Sigmoid colon (tissue), 7 donors: ENCODE measurements around the gene ARSG. TPM values are rescaled to one million over a fixed set of nuclear protein-coding genes. Genes with fewer than 3 reads are reported as not detected.

Experiments
- DNase-seq: peaks from one replicate; pipeline ENCODE4 v3.0.0-alpha.2; 2019
- H3K27ac ChIP-seq, 4 donors: fragments of 200-600 bp; sonication (generic); one replicate each; pipeline ENCODE4 v1.5.1; 2016 to 2019; ENCODE audit warnings: mild to moderate bottlenecking in 1 of 4
- H3K27me3 ChIP-seq, 3 donors: fragments of 200-600 bp; sonication (generic); one replicate each; pipeline ENCODE4 v1.5.1; 2019; ENCODE audit warnings: mild to moderate bottlenecking in 1 of 3
- H3K36me3 ChIP-seq, 4 donors: fragments of 200-600 bp; sonication (generic); one replicate each; pipeline ENCODE4 v1.5.1; 2016 to 2019
- H3K4me1 ChIP-seq, 4 donors: fragments of 200-600 bp; sonication (generic); one replicate each; pipeline ENCODE4 v1.5.1; 2017 to 2019
- H3K4me3 ChIP-seq, 4 donors: fragments of 200-600 bp; sonication (generic); one replicate each; pipeline ENCODE4 v1.5.1; 2017 to 2019; ENCODE audit warnings: mild to moderate bottlenecking in 2 of 4, moderate library complexity in 1 of 4
- H3K9me3 ChIP-seq, 4 donors: fragments of 200-600 bp in 3 of 4; sonication (generic) in 3 of 4; one replicate each; pipeline versions ENCODE4 v1.5.1 to v1.6.1; 2013 to 2019
- CTCF ChIP-seq, 4 experiments: fragments of 450-650 bp in 3 of 4; fragments of 200-600 bp in 1 of 4; IDR thresholded peaks; one replicate each; pipeline ENCODE4 v1.5.1; 2016 to 2019; ENCODE audit warnings: antibody characterized with exemption in 4 of 4, mild to moderate bottlenecking in 3 of 4, moderate library complexity in 2 of 4
- EP300 ChIP-seq, 4 donors: sonication (generic); formaldehyde crosslinking; IDR thresholded peaks; one replicate each; pipeline ENCODE4 v1.6.1; 2017; ENCODE audit warnings: antibody characterized with exemption in 4 of 4
- POLR2A ChIP-seq, 2 donors: fragments of 450-650 bp; IDR thresholded peaks; one replicate each; pipeline ENCODE4 v1.6.1; 2016; ENCODE audit warnings: antibody characterized with exemption in 2 of 2, mild to moderate bottlenecking in 2 of 2, moderate library complexity in 2 of 2
- POLR2AphosphoS5 ChIP-seq, 4 donors: sonication (generic); formaldehyde crosslinking; IDR thresholded peaks; one replicate each; pipeline ENCODE4 v1.6.1; 2017; ENCODE audit warnings: antibody characterized with exemption in 4 of 4
- WGBS, 2 donors: extraction: QIAGEN DNeasy Blood & Tissue Kit; methylation state at CpG; one replicate each; pipeline ENCODE4 v1.1.7; 2013; 5-methylcytosine and 5-hydroxymethylcytosine counted together
- intact Hi-C: fragments of 100-400 bp; cut with DNase I; formaldehyde crosslinking; loops from one replicate; pipeline ENCODE4 v1.15.1; 2023
- polyA plus RNA-seq, 3 donors: library from polyadenylated mRNA; stranded (reverse); fragments of 200-250 nt; gene quantifications; one replicate each; pipeline ENCODE4 v1.2.3, GENCODE V29; 2013
- total RNA-seq, 4 donors: library from RNA; depleted of rRNA; stranded (reverse); fragments of >200 nt; gene quantifications; one replicate each; pipeline ENCODE4 v1.1.0, GENCODE V29; 2016
- donor health status: healthy with polysubstance abuse.
- donor health status: Bipolar disorder and iron deficiency.
- donor health status: healthy.

The ARSG gene
- total and polyA plus RNA-seq, 7 donors = under 0.01 to 3.0 (median 1.8) TPM

- Histone ChIP-seq H3K4me1 (peaks cover 0 to 4% (median 2%) of the 10 kb centered on the region in 4 donors), H3K27ac (no peak overlapping the region)
- 65 to 79% methylated on average over 8 of the region's 8 CpGs for WGBS, 2 donors
Measured at GRCh38 chr17:68450391-68450790, 159.1 kb downstream of the ARSG start.

GRCh38 chr17:68450801-68451200 lies 159.5 kb downstream of the ARSG start:
- DNase-seq = no peak
- Histone ChIP-seq H3K4me3 (no peak overlapping the region), H3K27ac (no peak overlapping the region), H3K36me3 (peaks cover 9 to 70% (median 36%) of the 10 kb centered on the region in 4 donors), H3K9me3 (no peaks in the 10 kb centered on the region), H3K4me1 (peaks cover 0 to 8% (median 6%) of the 10 kb centered on the region in 4 donors), H3K27me3 (no peaks in the 10 kb centered on the region)
- intact Hi-C loops = no loop called here
- WGBS, 2 donors = 94 to 95% methylated on average over 14 of the region's 14 CpGs
- TF ChIP-seq EP300 (IDR thresholded peaks at IDR 0.05) (no peak), CTCF (IDR thresholded peaks at IDR 0.05) (no peak), POLR2A (IDR thresholded peaks at IDR 0.05) (no peak), POLR2AphosphoS5 (IDR thresholded peaks at IDR 0.05) (no peak)

More at GRCh38 chr17:68450391-68450790, 159.1 kb downstream of the ARSG start:
- Histone ChIP-seq H3K27me3 (no peaks in the 10 kb centered on the region), H3K4me3 (no peak overlapping the region), H3K9me3 (no peaks in the 10 kb centered on the region), H3K36me3 (peaks cover 9 to 74% (median 36%) of the 10 kb centered on the region in 4 donors)
- intact Hi-C loops = no loop called here
- no peak for TF ChIP-seq CTCF (IDR thresholded peaks at IDR 0.05)
- no peak for TF ChIP-seq EP300 (IDR thresholded peaks at IDR 0.05)
- TF ChIP-seq POLR2A (IDR thresholded peaks at IDR 0.05) = no peak
- TF ChIP-seq POLR2AphosphoS5 (IDR thresholded peaks at IDR 0.05) = no peak
- DNase-seq = no peak

GRCh38 chr17:68451670-68452354 lies 160.5 kb downstream of the ARSG start:
- Histone ChIP-seq H3K4me1 (peaks cover 0 to 16% (median 14%) of the 10 kb centered on the region in 4 donors), H3K36me3 (peaks cover 9 to 59% (median 34%) of the 10 kb centered on the region in 4 donors), H3K9me3 (no peaks in the 10 kb centered on the region), H3K4me3 (no peak overlapping the region), H3K27ac (no peak overlapping the region), H3K27me3 (no peaks in the 10 kb centered on the region)
- intact Hi-C loops = no loop called here
- WGBS, 2 donors = 23 to 65% methylated on average over 5 of the region's 5 CpGs
- TF ChIP-seq POLR2A (IDR thresholded peaks at IDR 0.05) (no peak), EP300 (IDR thresholded peaks at IDR 0.05) (no peak), POLR2AphosphoS5 (IDR thresholded peaks at IDR 0.05) (no peak), CTCF (IDR thresholded peaks at IDR 0.05) (no peak)
- DNase-seq = no peak

GRCh38 chr17:68452724-68453290 lies 161.5 kb downstream of the ARSG start:
- 68 to 79% methylated on average over 6 of the region's 6 CpGs for WGBS, 2 donors
- intact Hi-C loops = no loop called here
- TF ChIP-seq CTCF (IDR thresholded peaks at IDR 0.05) (no peak), EP300 (IDR thresholded peaks at IDR 0.05) (no peak), POLR2A (IDR thresholded peaks at IDR 0.05) (no peak), POLR2AphosphoS5 (IDR thresholded peaks at IDR 0.05) (no peak)
- Histone ChIP-seq H3K27ac (peak overlapping the region in 1 of 4 donors; percentile 22), H3K36me3 (peaks cover 9 to 49% (median 30%) of the 10 kb centered on the region in 4 donors), H3K4me1 (peaks cover 0 to 16% (median 14%) of the 10 kb centered on the region in 4 donors), H3K27me3 (no peaks in the 10 kb centered on the region), H3K4me3 (no peak overlapping the region), H3K9me3 (no peaks in the 10 kb centered on the region)
- DNase-seq = no peak
